ENCODE results near the gene NFIA. TPM values are rescaled to one million over a fixed set of nuclear protein-coding genes. Genes with fewer than 3 reads are reported as not detected.

Gene NFIA
- total and polyA plus RNA-seq, 10 of the 15 experiments (the other 5 are each of a cell fraction or from before 2014, with no cell fraction given), result 0.10 to 0.16 TPM; not detected in 8

GRCh38 chr1:61247051-61247825 is 164.9 kb downstream of the NFIA start (continued):
- TF ChIP-seq ZBTB11 (CRISPR knock-in tag; IDR thresholded peaks at IDR 0.05) (no peak), ATF7 (IDR thresholded peaks at IDR 0.05; ENCODE audit: low read depth) (no peak), ZBTB4 (CRISPR knock-in tag; IDR thresholded peaks at IDR 0.05) (no peak), USF1 (IDR thresholded peaks at IDR 0.05; ENCODE audit: borderline replicate concordance, extremely low read length, insufficient read depth, low read depth, low read length) (no peak), PAX8 (IDR thresholded peaks at IDR 0.05) (no peak), ZNF274 (IDR thresholded peaks at IDR 0.05; ENCODE audit: insufficient read depth, insufficient read length) (no peak), TCF7 (IDR thresholded peaks at IDR 0.05; ENCODE audit: borderline replicate concordance) (no peak), SMAD1 (IDR thresholded peaks at IDR 0.05; ENCODE audit: low read depth, partially characterized antibody) (no peak), ESRRA (IDR thresholded peaks at IDR 0.05; ENCODE audit: low read length) (no peak), TARDBP (IDR thresholded peaks at IDR 0.05; ENCODE audit: borderline replicate concordance) (no peak), ZBED1 (IDR thresholded peaks at IDR 0.05; ENCODE audit: borderline replicate concordance) (no peak), NR2F1 (conservative IDR thresholded peaks at IDR 0.05) (no peak)

Data from GM12878 (cell line).